GM13977 (cell line): ENCODE results near the gene CTNND1.

Source experiments
- DNase-seq: peaks from one replicate; pipeline ENCODE4 v3.0.0; 2012; ENCODE audit warnings: low spot score
- CTCF ChIP-seq: IDR thresholded peaks from 2 replicates; pipeline ENCODE4 v1.5.1; 2012; ENCODE audit warnings: mild to moderate bottlenecking, control low read depth; ENCODE audit not compliant: insufficient read depth; ENCODE audit errors: extremely low read depth, missing control alignments
- in situ Hi-C: fragments of 300-500 bp; cut with MboI; formaldehyde crosslinking; loops from one replicate; pipeline ENCODE4 v1.12.0; 2022; ENCODE audit warnings: low sequenced_read_pairs, low pct_unique_long_range_greater_than_20kb, mixed read lengths, inconsistent platforms; ENCODE audit not compliant: unreplicated experiment

Gene CTNND1

GRCh38 chr11:57762235-57762861 is 746 bp downstream of the CTNND1 start:
- no peak for DNase-seq
- in situ Hi-C loops = no loop called here
- TF ChIP-seq CTCF = no peak

- no peak for TF ChIP-seq CTCF
- in situ Hi-C loops = no loop called here
- no peak for DNase-seq
Observed at GRCh38 chr11:57763568-57763967, 2.0 kb downstream of the CTNND1 start.

- DNase-seq = no peak
- in situ Hi-C loops = no loop called here
- TF ChIP-seq CTCF = no peak
Observed at GRCh38 chr11:57764021-57764420, 2.4 kb downstream of the CTNND1 start.

GRCh38 chr11:57764566-57764965 is 3.0 kb downstream of the CTNND1 start:
- DNase-seq = no peak
- in situ Hi-C loops = no loop called here
- no peak for TF ChIP-seq CTCF

GRCh38 chr11:57764972-57765371 is 3.4 kb downstream of the CTNND1 start:
- DNase-seq = no peak
- in situ Hi-C loops = no loop called here
- TF ChIP-seq CTCF = no peak

- TF ChIP-seq CTCF = no peak
- no peak for DNase-seq
- in situ Hi-C loops = no loop called here
Observed at GRCh38 chr11:57770793-57771192, 9.2 kb downstream of the CTNND1 start.
